GM13976 (cell line): ENCODE data around the gene NES.
A peak's percentile ranks its signal among the peaks of the same experiment; 100 is the strongest.

Experiments used
- DNase-seq: peaks from one replicate; pipeline ENCODE4 v3.0.0; 2012; ENCODE audit warnings: low spot score
- in situ Hi-C: fragments of 300-500 bp; cut with MboI; formaldehyde crosslinking; loops from one replicate; pipeline ENCODE4 v1.12.0; 2022; ENCODE audit warnings: low sequenced_read_pairs, mixed read lengths, inconsistent platforms; ENCODE audit not compliant: unreplicated experiment
- TF ChIP-seq, protein P1 (sequence below): IDR thresholded peaks from 2 replicates; pipeline ENCODE4 v1.5.1; 2012; ENCODE audit warnings: borderline replicate concordance, mild to moderate bottlenecking; ENCODE audit not compliant: insufficient read depth; ENCODE audit errors: extremely low read depth, missing control alignments, control extremely low read depth

Gene NES

GRCh38 chr1:156643049-156643777, 34.0 kb downstream of the NES start:
- DNase-seq, result no peak
- TF ChIP-seq, protein P1, sequence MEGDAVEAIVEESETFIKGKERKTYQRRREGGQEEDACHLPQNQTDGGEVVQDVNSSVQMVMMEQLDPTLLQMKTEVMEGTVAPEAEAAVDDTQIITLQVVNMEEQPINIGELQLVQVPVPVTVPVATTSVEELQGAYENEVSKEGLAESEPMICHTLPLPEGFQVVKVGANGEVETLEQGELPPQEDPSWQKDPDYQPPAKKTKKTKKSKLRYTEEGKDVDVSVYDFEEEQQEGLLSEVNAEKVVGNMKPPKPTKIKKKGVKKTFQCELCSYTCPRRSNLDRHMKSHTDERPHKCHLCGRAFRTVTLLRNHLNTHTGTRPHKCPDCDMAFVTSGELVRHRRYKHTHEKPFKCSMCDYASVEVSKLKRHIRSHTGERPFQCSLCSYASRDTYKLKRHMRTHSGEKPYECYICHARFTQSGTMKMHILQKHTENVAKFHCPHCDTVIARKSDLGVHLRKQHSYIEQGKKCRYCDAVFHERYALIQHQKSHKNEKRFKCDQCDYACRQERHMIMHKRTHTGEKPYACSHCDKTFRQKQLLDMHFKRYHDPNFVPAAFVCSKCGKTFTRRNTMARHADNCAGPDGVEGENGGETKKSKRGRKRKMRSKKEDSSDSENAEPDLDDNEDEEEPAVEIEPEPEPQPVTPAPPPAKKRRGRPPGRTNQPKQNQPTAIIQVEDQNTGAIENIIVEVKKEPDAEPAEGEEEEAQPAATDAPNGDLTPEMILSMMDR, result no peak
- in situ Hi-C loops, result no loop called here

- DNase-seq, result no peak
- in situ Hi-C loops, result no loop called here
- TF ChIP-seq, protein P1, result no peak
Measured at GRCh38 chr1:156642265-156643048, 34.8 kb downstream of the NES start.

- in situ Hi-C loops, result no loop called here
Measured at GRCh38 chr1:156641761-156642264, 35.4 kb downstream of the NES start, which contains the start of gene BCAN. Gene BCAN (plus strand): TSS chr1:156642117. CDS start chr1:156646055, 3,938 bp downstream.

GRCh38 chr1:156640842-156641706, 36.1 kb downstream of the NES start:
- TF ChIP-seq, protein P1, result no peak
- DNase-seq, result no peak
- in situ Hi-C loops, result no loop called here

More at GRCh38 chr1:156641761-156642264, 35.4 kb downstream of the NES start, which contains the start of gene BCAN:
- TF ChIP-seq, protein P1, result no peak
- DNase-seq, result peak; percentile 75

GRCh38 chr1:156639601-156640101, 37.6 kb downstream of the NES start:
- no peak for DNase-seq
- in situ Hi-C loops, result no loop called here
- TF ChIP-seq, protein P1, result no peak
